ENCODE data around the gene JCHAIN. TPM values are rescaled to one million over a fixed set of nuclear protein-coding genes. Genes with fewer than 3 reads are reported as not detected.
"Not testable (repeated sequence)": the region's sequence is repeated elsewhere in the genome, so short reads cannot be mapped to it uniquely, and the experiment has no call there.

The JCHAIN gene
- polyA plus RNA-seq, 1 donor (not counting 4 experiments of a cell fraction or from before 2014, with no cell fraction given) = not detected

DNA sequence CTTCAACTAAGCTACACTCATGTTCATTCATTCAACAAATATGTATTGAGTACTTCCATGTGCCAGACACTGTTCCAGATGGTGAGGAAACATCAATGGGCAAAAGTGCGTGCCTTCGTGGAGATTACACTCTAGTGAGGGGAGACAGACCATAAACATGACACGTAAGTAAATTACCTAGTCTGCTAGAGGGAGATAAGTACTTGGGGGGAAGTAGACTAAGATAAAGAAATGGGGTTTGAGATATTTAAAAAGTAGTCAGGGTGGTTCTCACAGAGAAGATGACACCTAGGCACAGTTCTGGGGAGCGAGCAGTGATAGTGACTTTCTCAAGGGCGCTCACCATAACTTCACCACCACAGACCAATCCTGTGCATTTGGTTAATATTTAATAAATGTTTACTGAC is 11.7 kb downstream of the JCHAIN start:
- Histone ChIP-seq H3K4me1 (ENCODE audit: control insufficient read depth, extremely low read depth, insufficient read depth, low read length) (no peaks in the 10 kb centered on the region), H3K27ac (ENCODE audit: control insufficient read depth, insufficient read depth, low read length) (no peak overlapping the region), H4K20me1 (ENCODE audit: control insufficient read depth, extremely low read depth, insufficient read depth, low read length) (no peaks in the 10 kb centered on the region), H3K4me2 (ENCODE audit: control insufficient read depth, extremely low read depth, insufficient read depth, low read depth, low read length) (no peak overlapping the region), H3K9ac (ENCODE audit: control insufficient read depth, extremely low read depth, insufficient read depth, low read length) (no peak overlapping the region), H3K9me3 (ENCODE audit: control insufficient read depth, low read depth, low read length) (no peaks in the 10 kb centered on the region), H3K27me3 (ENCODE audit: control insufficient read depth, extremely low read depth, insufficient read depth, low read length) (no peaks in the 10 kb centered on the region), H2AFZ (ENCODE audit: control insufficient read depth, low read length) (no peak overlapping the region), H3K9me1 (ENCODE audit: control insufficient read depth, extremely low read depth, insufficient read depth, low read length) (no peaks in the 10 kb centered on the region), H3K36me3 (ENCODE audit: control insufficient read depth in 2 of 2, extremely low read depth in 1 of 2, insufficient read depth in 2 of 2, low read length in 2 of 2) (no peaks in the 10 kb centered on the region), H3K79me2 (ENCODE audit: control insufficient read depth, insufficient read depth, low read length) (no peaks in the 10 kb centered on the region), H3K4me3 (ENCODE audit: control insufficient read depth in 2 of 3, extremely low read depth in 1 of 3, insufficient read depth in 2 of 3, low read depth in 1 of 3, low read length in 3 of 3) (no peak overlapping the region)
- FAIRE-seq (no peak), DNase-seq (ENCODE audit: low read depth, low spot score) (no peak)
- dilution Hi-C loops (cut with MboI; ENCODE audit: extremely low pct_ligation_motif_present, low sequenced_read_pairs) = no loop called here
- TF ChIP-seq EZH2 (IDR thresholded peaks at IDR 0.05; ENCODE audit: low read length) (no peak), CTCF (optimal IDR thresholded peaks at IDR 0.05 in 1 of 3, IDR thresholded peaks at IDR 0.05 in 1 of 3, conservative IDR thresholded peaks at IDR 0.05 in 1 of 3; ENCODE audit: extremely low read depth in 1 of 3, insufficient read depth in 2 of 3, low read length in 3 of 3) (no peak)

GRCh38 chr4:70651864-70652506 is 14.3 kb downstream of the JCHAIN start:
- peak overlapping the region in 1 of 3 experiments; percentile 7 for H3K4me3 ChIP-seq (ENCODE audit: control insufficient read depth in 2 of 3, extremely low read depth in 1 of 3, insufficient read depth in 2 of 3, low read depth in 1 of 3, low read length in 3 of 3)
- dilution Hi-C loops (cut with MboI; ENCODE audit: extremely low pct_ligation_motif_present, low sequenced_read_pairs) = no loop called here
- no peaks in the 10 kb centered on the region for H3K36me3 ChIP-seq (ENCODE audit: control insufficient read depth in 2 of 2, extremely low read depth in 1 of 2, insufficient read depth in 2 of 2, low read length in 2 of 2)
- DNase-seq (ENCODE audit: low read depth, low spot score) (no peak), FAIRE-seq (peak; percentile 58)
- no peak overlapping the region for H3K27ac ChIP-seq (ENCODE audit: control insufficient read depth, insufficient read depth, low read length)
- H3K79me2 ChIP-seq (ENCODE audit: control insufficient read depth, insufficient read depth, low read length) = no peaks in the 10 kb centered on the region
- TF ChIP-seq EZH2 (IDR thresholded peaks at IDR 0.05; ENCODE audit: low read length) (no peak), CTCF (optimal IDR thresholded peaks at IDR 0.05 in 1 of 3, IDR thresholded peaks at IDR 0.05 in 1 of 3, conservative IDR thresholded peaks at IDR 0.05 in 1 of 3; ENCODE audit: extremely low read depth in 1 of 3, insufficient read depth in 2 of 3, low read length in 3 of 3) (peak; percentile 6 to 44 (median 21))
- H2AFZ ChIP-seq (ENCODE audit: control insufficient read depth, low read length) = peak overlapping the region; percentile 83
- H3K4me2 ChIP-seq (ENCODE audit: control insufficient read depth, extremely low read depth, insufficient read depth, low read depth, low read length) = peak overlapping the region; percentile 54
- no peak overlapping the region for H3K9ac ChIP-seq (ENCODE audit: control insufficient read depth, extremely low read depth, insufficient read depth, low read length)
- no peaks in the 10 kb centered on the region for H3K9me1 ChIP-seq (ENCODE audit: control insufficient read depth, extremely low read depth, insufficient read depth, low read length)
- no peaks in the 10 kb centered on the region for H3K4me1 ChIP-seq (ENCODE audit: control insufficient read depth, extremely low read depth, insufficient read depth, low read length)
- no peaks in the 10 kb centered on the region for H4K20me1 ChIP-seq (ENCODE audit: control insufficient read depth, extremely low read depth, insufficient read depth, low read length)
- no peaks in the 10 kb centered on the region for H3K27me3 ChIP-seq (ENCODE audit: control insufficient read depth, extremely low read depth, insufficient read depth, low read length)
- no peaks in the 10 kb centered on the region for H3K9me3 ChIP-seq (ENCODE audit: control insufficient read depth, low read depth, low read length)

DNA sequence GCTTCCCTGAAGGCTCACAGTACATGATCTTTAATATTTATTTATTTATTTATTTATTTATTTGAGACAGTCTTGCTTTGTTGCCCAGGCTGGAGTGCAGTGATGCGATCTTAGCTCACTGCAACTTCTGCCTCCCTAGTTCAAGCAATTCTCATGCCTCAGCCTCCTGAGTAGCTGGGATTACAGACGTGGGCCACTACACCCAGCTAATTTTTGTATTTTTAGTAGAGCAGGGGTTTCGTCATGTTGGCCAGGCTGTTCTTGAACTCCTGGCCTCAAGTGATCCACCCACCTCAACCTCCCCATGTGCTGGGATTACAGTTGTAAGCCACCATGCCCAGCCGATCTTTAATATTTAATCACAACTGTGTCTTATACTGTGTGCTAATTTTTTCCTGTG is 15.6 kb downstream of the JCHAIN start:
- H3K4me3 ChIP-seq (ENCODE audit: control insufficient read depth in 2 of 3, extremely low read depth in 1 of 3, insufficient read depth in 2 of 3, low read depth in 1 of 3, low read length in 3 of 3); H4K20me1 ChIP-seq (ENCODE audit: control insufficient read depth, extremely low read depth, insufficient read depth, low read length); H2AFZ ChIP-seq (ENCODE audit: control insufficient read depth, low read length); H3K9me3 ChIP-seq (ENCODE audit: control insufficient read depth, low read depth, low read length); H3K4me1 ChIP-seq (ENCODE audit: control insufficient read depth, extremely low read depth, insufficient read depth, low read length); H3K27ac ChIP-seq (ENCODE audit: control insufficient read depth, insufficient read depth, low read length); H3K4me2 ChIP-seq (ENCODE audit: control insufficient read depth, extremely low read depth, insufficient read depth, low read depth, low read length); H3K9ac ChIP-seq (ENCODE audit: control insufficient read depth, extremely low read depth, insufficient read depth, low read length); dilution Hi-C loops (cut with MboI; ENCODE audit: extremely low pct_ligation_motif_present, low sequenced_read_pairs); H3K36me3 ChIP-seq (ENCODE audit: control insufficient read depth in 2 of 2, extremely low read depth in 1 of 2, insufficient read depth in 2 of 2, low read length in 2 of 2); H3K27me3 ChIP-seq (ENCODE audit: control insufficient read depth, extremely low read depth, insufficient read depth, low read length); FAIRE-seq; DNase-seq (ENCODE audit: low read depth, low spot score); H3K9me1 ChIP-seq (ENCODE audit: control insufficient read depth, extremely low read depth, insufficient read depth, low read length); H3K79me2 ChIP-seq (ENCODE audit: control insufficient read depth, insufficient read depth, low read length): not testable (repeated sequence)

Data from keratinocyte (primary cell).